ENCODE data around the gene HAUS8. TPM values are rescaled to one million over a fixed set of nuclear protein-coding genes. Genes with fewer than 3 reads are reported as not detected.

Gene HAUS8
- polyA plus RNA-seq, 3 donors, result 2.5 to 9.3 (median 4.4) TPM

GRCh38 chr19:17061691-17062090, 13.6 kb downstream of the HAUS8 start:
- peaks cover 0 to 2% (median 0%) of the 10 kb centered on the region in 7 donors for H3K9me3 Mint-ChIP-seq
- Histone ChIP-seq H3K4me3 (replicated peaks in 1 of 3; ENCODE audit: low read depth in 2 of 3, low read length in 3 of 3) (no peak overlapping the region), H3K9ac (ENCODE audit: insufficient read depth, low read length, poor library complexity, severe bottlenecking) (no peak overlapping the region), H3K4me2 (replicated peaks; ENCODE audit: extremely low read depth, low read length, poor library complexity, severe bottlenecking) (no peak overlapping the region), H3K79me2 (ENCODE audit: insufficient read depth, low read length) (peaks cover 50% of the 10 kb centered on the region), H3K27ac (ENCODE audit: low read depth in 1 of 2, low read length in 2 of 2) (peak overlapping the region in 1 of 2 donors; percentile 44), H4K20me1 (ENCODE audit: insufficient read depth, low read length) (no peaks in the 10 kb centered on the region), H2AFZ (ENCODE audit: insufficient read depth, low read depth, low read length, poor library complexity, severe bottlenecking) (no peak overlapping the region), H3K36me3 (replicated peaks in 1 of 2; ENCODE audit: control insufficient read depth in 1 of 2, insufficient read depth in 2 of 2, low read length in 2 of 2) (peaks cover 25 to 61% of the 10 kb centered on the region in 2 donors), H3K9me3 (replicated peaks in 1 of 2; ENCODE audit: control insufficient read depth in 1 of 2, insufficient read depth in 1 of 2, low read length in 2 of 2) (no peaks in the 10 kb centered on the region), H3K27me3 (ENCODE audit: control insufficient read depth in 2 of 2, insufficient read depth in 2 of 2, low read length in 2 of 2) (no peaks in the 10 kb centered on the region), H3K4me1 (ENCODE audit: control insufficient read depth in 1 of 2, insufficient read depth in 2 of 2, low read length in 2 of 2) (peaks cover 13 to 15% of the 10 kb centered on the region in 2 donors)
- H3K4me3 Mint-ChIP-seq, result no peak overlapping the region
- H3K27me3 Mint-ChIP-seq (ENCODE audit: low read depth in 3 of 3), result no peaks in the 10 kb centered on the region
- H3K36me3 Mint-ChIP-seq, result peaks cover 50 to 57% of the 10 kb centered on the region in 2 donors
- H3K4me1 Mint-ChIP-seq, result peaks cover 35% of the 10 kb centered on the region
- intact Hi-C loops (cut with micrococcal nuclease), result no loop called here
- TF ChIP-seq CTCF (IDR thresholded peaks at IDR 0.05), result no peak
- peak overlapping the region in 2 of 7 donors; percentile 3 to 24 for H3K27ac Mint-ChIP-seq
- no peak for DNase-seq
- no CpG with 5 or more reads among the region's 7 CpGs for WGBS (ENCODE audit: insufficient coverage)

GRCh38 chr19:17061205-17061604, 14.0 kb downstream of the HAUS8 start:
- Mint-ChIP-seq H3K36me3 (peaks cover 53 to 62% of the 10 kb centered on the region in 2 donors), H3K27ac (peak overlapping the region; percentile 43 to 76 (median 62)), H3K27me3 (ENCODE audit: low read depth in 3 of 3) (no peaks in the 10 kb centered on the region), H3K4me1 (peaks cover 30% of the 10 kb centered on the region), H3K9me3 (peaks cover 0 to 2% (median 0%) of the 10 kb centered on the region in 7 donors), H3K4me3 (no peak overlapping the region)
- H4K20me1 ChIP-seq (ENCODE audit: insufficient read depth, low read length), result no peaks in the 10 kb centered on the region
- no CpG with 5 or more reads among the region's 3 CpGs for WGBS (ENCODE audit: insufficient coverage)
- peaks cover 27 to 64% of the 10 kb centered on the region in 2 donors for H3K36me3 ChIP-seq (replicated peaks in 1 of 2; ENCODE audit: control insufficient read depth in 1 of 2, insufficient read depth in 2 of 2, low read length in 2 of 2)
- no peak overlapping the region for H3K4me3 ChIP-seq (replicated peaks in 1 of 3; ENCODE audit: low read depth in 2 of 3, low read length in 3 of 3)
- intact Hi-C loops (cut with micrococcal nuclease), result no loop called here
- TF ChIP-seq CTCF (IDR thresholded peaks at IDR 0.05), result no peak
- no peak for DNase-seq
- peaks cover 45% of the 10 kb centered on the region for H3K79me2 ChIP-seq (ENCODE audit: insufficient read depth, low read length)
- H3K27me3 ChIP-seq (ENCODE audit: control insufficient read depth in 2 of 2, insufficient read depth in 2 of 2, low read length in 2 of 2), result no peaks in the 10 kb centered on the region
- H2AFZ ChIP-seq (ENCODE audit: insufficient read depth, low read depth, low read length, poor library complexity, severe bottlenecking), result no peak overlapping the region
- H3K9me3 ChIP-seq (replicated peaks in 1 of 2; ENCODE audit: control insufficient read depth in 1 of 2, insufficient read depth in 1 of 2, low read length in 2 of 2), result no peaks in the 10 kb centered on the region
- H3K27ac ChIP-seq (ENCODE audit: low read depth in 1 of 2, low read length in 2 of 2), result peak overlapping the region; percentile 27 to 44
- no peak overlapping the region for H3K9ac ChIP-seq (ENCODE audit: insufficient read depth, low read length, poor library complexity, severe bottlenecking)
- H3K4me2 ChIP-seq (replicated peaks; ENCODE audit: extremely low read depth, low read length, poor library complexity, severe bottlenecking), result peak overlapping the region; percentile 12
- peaks cover 12 to 13% of the 10 kb centered on the region in 2 donors for H3K4me1 ChIP-seq (ENCODE audit: control insufficient read depth in 1 of 2, insufficient read depth in 2 of 2, low read length in 2 of 2)
